ENCODE measurements around the gene CGAS.

The CGAS gene

DNA sequence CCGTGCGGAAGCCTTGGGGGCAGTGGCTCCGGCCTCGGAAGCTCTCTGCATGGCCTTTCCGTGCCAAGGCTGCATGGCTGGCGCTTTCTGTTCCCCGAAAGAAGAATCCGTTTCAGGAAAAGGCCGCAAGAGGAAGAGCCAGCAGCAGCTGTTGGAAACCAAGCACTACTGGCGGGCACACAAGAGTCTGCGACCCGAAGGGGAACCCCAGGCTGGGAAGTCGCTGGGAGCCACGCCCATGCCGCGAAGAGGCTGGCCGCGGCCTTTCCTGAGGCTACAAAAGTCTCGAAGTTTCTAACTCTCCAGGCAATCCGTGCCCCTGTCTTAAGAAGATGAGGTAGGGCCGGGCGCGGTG, at the start of gene CGAS:
Gene CGAS (minus strand): TSS at position 191 of the 355 bp plus-strand sequence. CDS start 116 bp downstream, at position 75.
- TF ChIP-seq, protein P1, sequence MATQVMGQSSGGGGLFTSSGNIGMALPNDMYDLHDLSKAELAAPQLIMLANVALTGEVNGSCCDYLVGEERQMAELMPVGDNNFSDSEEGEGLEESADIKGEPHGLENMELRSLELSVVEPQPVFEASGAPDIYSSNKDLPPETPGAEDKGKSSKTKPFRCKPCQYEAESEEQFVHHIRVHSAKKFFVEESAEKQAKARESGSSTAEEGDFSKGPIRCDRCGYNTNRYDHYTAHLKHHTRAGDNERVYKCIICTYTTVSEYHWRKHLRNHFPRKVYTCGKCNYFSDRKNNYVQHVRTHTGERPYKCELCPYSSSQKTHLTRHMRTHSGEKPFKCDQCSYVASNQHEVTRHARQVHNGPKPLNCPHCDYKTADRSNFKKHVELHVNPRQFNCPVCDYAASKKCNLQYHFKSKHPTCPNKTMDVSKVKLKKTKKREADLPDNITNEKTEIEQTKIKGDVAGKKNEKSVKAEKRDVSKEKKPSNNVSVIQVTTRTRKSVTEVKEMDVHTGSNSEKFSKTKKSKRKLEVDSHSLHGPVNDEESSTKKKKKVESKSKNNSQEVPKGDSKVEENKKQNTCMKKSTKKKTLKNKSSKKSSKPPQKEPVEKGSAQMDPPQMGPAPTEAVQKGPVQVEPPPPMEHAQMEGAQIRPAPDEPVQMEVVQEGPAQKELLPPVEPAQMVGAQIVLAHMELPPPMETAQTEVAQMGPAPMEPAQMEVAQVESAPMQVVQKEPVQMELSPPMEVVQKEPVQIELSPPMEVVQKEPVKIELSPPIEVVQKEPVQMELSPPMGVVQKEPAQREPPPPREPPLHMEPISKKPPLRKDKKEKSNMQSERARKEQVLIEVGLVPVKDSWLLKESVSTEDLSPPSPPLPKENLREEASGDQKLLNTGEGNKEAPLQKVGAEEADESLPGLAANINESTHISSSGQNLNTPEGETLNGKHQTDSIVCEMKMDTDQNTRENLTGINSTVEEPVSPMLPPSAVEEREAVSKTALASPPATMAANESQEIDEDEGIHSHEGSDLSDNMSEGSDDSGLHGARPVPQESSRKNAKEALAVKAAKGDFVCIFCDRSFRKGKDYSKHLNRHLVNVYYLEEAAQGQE (IDR thresholded peaks at IDR 0.05; ENCODE audit: low read depth): no peak
- no peak for TF ChIP-seq NFIC (IDR thresholded peaks at IDR 0.05)
- TF ChIP-seq, protein P2, sequence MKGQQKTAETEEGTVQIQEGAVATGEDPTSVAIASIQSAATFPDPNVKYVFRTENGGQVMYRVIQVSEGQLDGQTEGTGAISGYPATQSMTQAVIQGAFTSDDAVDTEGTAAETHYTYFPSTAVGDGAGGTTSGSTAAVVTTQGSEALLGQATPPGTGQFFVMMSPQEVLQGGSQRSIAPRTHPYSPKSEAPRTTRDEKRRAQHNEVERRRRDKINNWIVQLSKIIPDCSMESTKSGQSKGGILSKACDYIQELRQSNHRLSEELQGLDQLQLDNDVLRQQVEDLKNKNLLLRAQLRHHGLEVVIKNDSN (IDR thresholded peaks at IDR 0.05): no peak
- no peak for TF ChIP-seq FOXM1 (IDR thresholded peaks at IDR 0.05; ENCODE audit: borderline replicate concordance, low read depth)
- no peak for TF ChIP-seq TCF12 (IDR thresholded peaks at IDR 0.05; ENCODE audit: low read depth)
- TF ChIP-seq TAF1 (IDR thresholded peaks at IDR 0.05; ENCODE audit: low read depth): no peak
- no peak for TF ChIP-seq EP300 (IDR thresholded peaks at IDR 0.05; ENCODE audit: borderline replicate concordance)
- TF ChIP-seq TEAD4 (IDR thresholded peaks at IDR 0.05): no peak
- TF ChIP-seq EGR1 (IDR thresholded peaks at IDR 0.05): no peak
- TF ChIP-seq ZBTB7A (IDR thresholded peaks at IDR 0.05; ENCODE audit: low read depth): no peak
- TF ChIP-seq CREB1 (IDR thresholded peaks at IDR 0.05; ENCODE audit: low read depth): no peak
- no peak for TF ChIP-seq YY1 (IDR thresholded peaks at IDR 0.05; ENCODE audit: low read depth)

DNA sequence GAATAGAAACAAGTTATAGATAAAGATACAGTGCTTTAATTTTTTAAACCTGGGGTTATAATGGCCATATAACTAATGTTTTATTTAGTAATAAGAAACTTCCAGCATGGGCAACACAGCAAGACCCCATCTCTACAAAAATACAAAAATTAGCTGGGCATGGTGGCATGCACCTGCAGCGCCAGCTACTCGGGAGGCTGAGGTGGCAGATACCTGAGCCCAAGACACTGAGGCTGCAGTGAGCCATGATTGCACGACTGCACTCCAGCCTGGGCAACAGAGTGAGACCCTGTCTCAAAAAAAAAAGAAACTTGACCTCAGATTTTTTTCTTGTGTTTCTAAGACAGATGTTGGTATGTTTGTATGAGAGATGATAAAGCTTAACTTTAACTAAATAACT, 45.8 kb upstream of the CGAS start:
- no peak for TF ChIP-seq TAF1 (IDR thresholded peaks at IDR 0.05; ENCODE audit: low read depth)
- TF ChIP-seq YY1 (IDR thresholded peaks at IDR 0.05; ENCODE audit: low read depth): no peak
- TF ChIP-seq FOXM1 (IDR thresholded peaks at IDR 0.05; ENCODE audit: borderline replicate concordance, low read depth): no peak
- TF ChIP-seq, protein P3, sequence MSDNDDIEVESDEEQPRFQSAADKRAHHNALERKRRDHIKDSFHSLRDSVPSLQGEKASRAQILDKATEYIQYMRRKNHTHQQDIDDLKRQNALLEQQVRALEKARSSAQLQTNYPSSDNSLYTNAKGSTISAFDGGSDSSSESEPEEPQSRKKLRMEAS (IDR thresholded peaks at IDR 0.05): no peak
- no peak for TF ChIP-seq NFIC (IDR thresholded peaks at IDR 0.05)
- no peak for TF ChIP-seq CREB1 (IDR thresholded peaks at IDR 0.05; ENCODE audit: low read depth)
- TF ChIP-seq CEBPB (IDR thresholded peaks at IDR 0.05): no peak
- TF ChIP-seq RAD21 (IDR thresholded peaks at IDR 0.05; ENCODE audit: low read depth): no peak
- TF ChIP-seq, protein P1 (IDR thresholded peaks at IDR 0.05; ENCODE audit: low read depth): no peak
- TF ChIP-seq EP300 (IDR thresholded peaks at IDR 0.05; ENCODE audit: borderline replicate concordance): no peak
- no peak for TF ChIP-seq TEAD4 (IDR thresholded peaks at IDR 0.05)
- TF ChIP-seq ZBTB7A (IDR thresholded peaks at IDR 0.05; ENCODE audit: low read depth): no peak
- TF ChIP-seq, protein P2 (IDR thresholded peaks at IDR 0.05): no peak
- TF ChIP-seq TCF12 (IDR thresholded peaks at IDR 0.05; ENCODE audit: low read depth): no peak
- TF ChIP-seq EGR1 (IDR thresholded peaks at IDR 0.05): no peak

DNA sequence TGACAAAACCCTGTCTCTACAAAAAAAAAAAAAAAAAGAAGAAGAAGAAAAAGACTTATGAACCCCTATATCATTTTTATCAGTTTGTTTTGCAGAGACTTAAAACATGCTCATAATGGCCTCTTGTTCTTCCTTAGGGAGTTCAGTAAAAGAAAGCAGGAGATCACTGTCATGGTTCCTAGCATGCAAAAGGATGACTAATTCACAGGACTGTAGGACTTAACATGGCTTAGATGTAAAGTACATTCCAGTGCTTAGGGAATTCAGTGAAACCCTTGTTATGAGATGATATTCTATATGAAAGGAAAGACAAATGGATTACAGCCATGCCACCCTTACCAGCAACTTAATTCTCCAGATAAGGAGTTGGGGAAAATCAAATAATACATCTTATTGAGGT, 39.3 kb upstream of the CGAS start:
- TF ChIP-seq CREB1 (IDR thresholded peaks at IDR 0.05; ENCODE audit: low read depth) (no peak), EGR1 (IDR thresholded peaks at IDR 0.05) (no peak), YY1 (IDR thresholded peaks at IDR 0.05; ENCODE audit: low read depth) (no peak), TCF12 (IDR thresholded peaks at IDR 0.05; ENCODE audit: low read depth) (no peak), CEBPB (IDR thresholded peaks at IDR 0.05) (no peak), TEAD4 (IDR thresholded peaks at IDR 0.05) (no peak), FOXM1 (IDR thresholded peaks at IDR 0.05; ENCODE audit: borderline replicate concordance, low read depth) (no peak), RAD21 (IDR thresholded peaks at IDR 0.05; ENCODE audit: low read depth) (no peak), NFIC (IDR thresholded peaks at IDR 0.05) (no peak), EP300 (IDR thresholded peaks at IDR 0.05; ENCODE audit: borderline replicate concordance) (no peak), ZBTB7A (IDR thresholded peaks at IDR 0.05; ENCODE audit: low read depth) (no peak), TAF1 (IDR thresholded peaks at IDR 0.05; ENCODE audit: low read depth) (no peak)
- TF ChIP-seq, protein P1 (IDR thresholded peaks at IDR 0.05; ENCODE audit: low read depth): no peak
- TF ChIP-seq, protein P2 (IDR thresholded peaks at IDR 0.05): no peak
- TF ChIP-seq, protein P3 (IDR thresholded peaks at IDR 0.05): no peak

DNA sequence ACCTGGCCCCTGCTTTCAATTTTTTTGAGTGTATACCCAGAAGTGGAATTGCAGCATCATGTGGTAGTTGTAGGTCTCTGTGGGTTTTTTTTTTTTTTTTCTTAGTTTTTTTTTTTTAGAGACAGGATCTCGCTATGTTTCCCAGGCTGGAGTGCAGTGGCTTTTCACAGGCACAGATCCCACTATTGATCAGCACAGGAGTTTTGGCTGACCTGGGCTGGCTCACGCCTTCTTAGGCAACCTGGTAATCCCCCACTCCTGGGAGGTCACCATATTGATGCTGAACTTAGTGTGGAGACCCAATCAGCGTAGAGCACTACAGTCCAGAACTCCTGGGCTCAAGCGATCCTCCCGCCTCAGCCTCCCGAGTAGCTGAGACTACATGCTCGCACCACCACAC, 35.4 kb upstream of the CGAS start:
- TF ChIP-seq, protein P3 (IDR thresholded peaks at IDR 0.05): no peak
- TF ChIP-seq TCF12 (IDR thresholded peaks at IDR 0.05; ENCODE audit: low read depth): no peak
- TF ChIP-seq YY1 (IDR thresholded peaks at IDR 0.05; ENCODE audit: low read depth): no peak
- no peak for TF ChIP-seq CREB1 (IDR thresholded peaks at IDR 0.05; ENCODE audit: low read depth)
- TF ChIP-seq, protein P1 (IDR thresholded peaks at IDR 0.05; ENCODE audit: low read depth): no peak
- no peak for TF ChIP-seq CEBPB (IDR thresholded peaks at IDR 0.05)
